Testis (tissue), 2 donors: Measurements from ENCODE around the gene C11orf91.

Experiments
- POLR2A ChIP-seq: fragments of 450-650 bp; IDR thresholded peaks from one replicate; pipeline ENCODE4 v1.6.1; 2017; ENCODE audit warnings: antibody characterized with exemption, mild to moderate bottlenecking, moderate library complexity
- TF ChIP-seq, protein P1 (sequence below), 3 experiments: fragments of 450-650 bp in 2 of 3; fragments of 200-600 bp in 1 of 3; sonication (generic) in 1 of 3; IDR thresholded peaks; one replicate each; pipeline ENCODE4 v1.5.1; 2016 to 2019; ENCODE audit warnings: antibody characterized with exemption in 3 of 3, mild to moderate bottlenecking in 2 of 3, moderate library complexity in 1 of 3

DNA sequence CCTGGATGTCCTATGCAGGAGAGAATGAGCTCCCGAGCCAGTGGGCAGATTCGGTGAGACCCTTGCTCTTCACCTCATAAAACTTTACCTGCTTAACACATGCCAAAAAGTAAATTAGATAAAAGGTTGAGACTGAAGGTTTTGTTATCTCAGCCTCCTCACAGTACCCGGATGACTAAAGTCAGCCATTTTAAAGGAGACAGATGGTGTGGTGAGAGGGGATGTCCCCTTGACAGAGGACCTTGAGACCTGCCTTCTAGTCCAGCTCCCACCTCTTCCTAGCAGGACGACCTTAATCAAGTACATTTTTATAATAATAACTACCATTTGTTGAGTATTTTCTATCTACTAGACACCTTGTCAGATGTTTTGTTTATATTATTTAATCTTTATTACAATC, 39.7 kb downstream of the C11orf91 start:
- TF ChIP-seq, protein P1, sequence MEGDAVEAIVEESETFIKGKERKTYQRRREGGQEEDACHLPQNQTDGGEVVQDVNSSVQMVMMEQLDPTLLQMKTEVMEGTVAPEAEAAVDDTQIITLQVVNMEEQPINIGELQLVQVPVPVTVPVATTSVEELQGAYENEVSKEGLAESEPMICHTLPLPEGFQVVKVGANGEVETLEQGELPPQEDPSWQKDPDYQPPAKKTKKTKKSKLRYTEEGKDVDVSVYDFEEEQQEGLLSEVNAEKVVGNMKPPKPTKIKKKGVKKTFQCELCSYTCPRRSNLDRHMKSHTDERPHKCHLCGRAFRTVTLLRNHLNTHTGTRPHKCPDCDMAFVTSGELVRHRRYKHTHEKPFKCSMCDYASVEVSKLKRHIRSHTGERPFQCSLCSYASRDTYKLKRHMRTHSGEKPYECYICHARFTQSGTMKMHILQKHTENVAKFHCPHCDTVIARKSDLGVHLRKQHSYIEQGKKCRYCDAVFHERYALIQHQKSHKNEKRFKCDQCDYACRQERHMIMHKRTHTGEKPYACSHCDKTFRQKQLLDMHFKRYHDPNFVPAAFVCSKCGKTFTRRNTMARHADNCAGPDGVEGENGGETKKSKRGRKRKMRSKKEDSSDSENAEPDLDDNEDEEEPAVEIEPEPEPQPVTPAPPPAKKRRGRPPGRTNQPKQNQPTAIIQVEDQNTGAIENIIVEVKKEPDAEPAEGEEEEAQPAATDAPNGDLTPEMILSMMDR (IDR thresholded peaks at IDR 0.05): no peak
- no peak for TF ChIP-seq POLR2A
